ENCODE measurements around the gene ENTPD6.
A peak's percentile ranks its signal among the peaks of the same experiment; 100 is the strongest.
"Not testable (repeated sequence)": the region's sequence is repeated elsewhere in the genome, so short reads cannot be mapped to it uniquely, and the experiment has no call there.

The ENTPD6 gene

GRCh38 chr20:25259358-25259757 is 63.8 kb downstream of the ENTPD6 start:
- no peak for DNase-seq

- no peak for DNase-seq
Observed at GRCh38 chr20:25259788-25260254, 64.3 kb downstream of the ENTPD6 start.

- not testable (repeated sequence) for DNase-seq
Observed at GRCh38 chr20:25260770-25261437, 65.4 kb downstream of the ENTPD6 start.

GRCh38 chr20:25269057-25269832 is 73.7 kb downstream of the ENTPD6 start:
- DNase-seq = no peak

- no peak for DNase-seq
Observed at GRCh38 chr20:25269833-25270170, 74.3 kb downstream of the ENTPD6 start.

GRCh38 chr20:25270829-25271251 is 75.3 kb downstream of the ENTPD6 start:
- DNase-seq = peak; percentile 91

GRCh38 chr20:25271486-25272222 is 76.1 kb downstream of the ENTPD6 start:
- DNase-seq = no peak

- DNase-seq = no peak
Observed at GRCh38 chr20:25272223-25273000, 76.9 kb downstream of the ENTPD6 start.

GRCh38 chr20:25273046-25273445 is 77.5 kb downstream of the ENTPD6 start:
- no peak for DNase-seq

GRCh38 chr20:25273541-25274358 is 78.2 kb downstream of the ENTPD6 start:
- DNase-seq = no peak

- DNase-seq = no peak
Observed at GRCh38 chr20:25274481-25274880, 79.0 kb downstream of the ENTPD6 start.

GRCh38 chr20:25274891-25275812 is 79.6 kb downstream of the ENTPD6 start:
- no peak for DNase-seq

GRCh38 chr20:25275813-25276532 is 80.5 kb downstream of the ENTPD6 start:
- no peak for DNase-seq
